Measurements from ENCODE around the gene HSPB2. TPM values are rescaled to one million over a fixed set of nuclear protein-coding genes. Genes with fewer than 3 reads are reported as not detected.

The HSPB2 gene
- total RNA-seq, 4 donors from 2014 or later, result 1.2 to 6.7 (median 1.5) TPM; not detected in 1

DNA sequence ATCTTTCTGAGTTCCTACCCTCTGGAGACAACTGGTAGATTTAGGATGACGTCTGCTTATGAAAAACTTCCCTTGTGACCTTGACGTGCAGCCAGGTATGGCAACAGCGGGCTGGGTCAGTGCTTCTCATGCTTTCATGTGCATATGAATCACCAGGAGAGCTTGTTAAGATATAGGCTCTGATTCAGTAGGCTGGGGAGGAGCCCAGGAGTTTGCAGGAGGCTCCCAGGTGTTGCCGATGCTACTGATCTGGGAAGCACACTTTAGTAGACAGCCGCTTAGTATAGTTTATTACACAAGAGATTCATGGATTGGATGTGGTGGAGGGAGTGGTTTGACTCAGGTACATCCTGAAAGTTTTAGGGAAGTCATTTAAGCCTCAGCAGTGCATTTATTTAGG lies 48.4 kb downstream of the HSPB2 start:
- WGBS, 2 donors, result 49% methylated on average over 5 of the region's 5 CpGs
- intact Hi-C loops (cut with DNase I; ENCODE audit: low total_unique reads), result no loop called here

DNA sequence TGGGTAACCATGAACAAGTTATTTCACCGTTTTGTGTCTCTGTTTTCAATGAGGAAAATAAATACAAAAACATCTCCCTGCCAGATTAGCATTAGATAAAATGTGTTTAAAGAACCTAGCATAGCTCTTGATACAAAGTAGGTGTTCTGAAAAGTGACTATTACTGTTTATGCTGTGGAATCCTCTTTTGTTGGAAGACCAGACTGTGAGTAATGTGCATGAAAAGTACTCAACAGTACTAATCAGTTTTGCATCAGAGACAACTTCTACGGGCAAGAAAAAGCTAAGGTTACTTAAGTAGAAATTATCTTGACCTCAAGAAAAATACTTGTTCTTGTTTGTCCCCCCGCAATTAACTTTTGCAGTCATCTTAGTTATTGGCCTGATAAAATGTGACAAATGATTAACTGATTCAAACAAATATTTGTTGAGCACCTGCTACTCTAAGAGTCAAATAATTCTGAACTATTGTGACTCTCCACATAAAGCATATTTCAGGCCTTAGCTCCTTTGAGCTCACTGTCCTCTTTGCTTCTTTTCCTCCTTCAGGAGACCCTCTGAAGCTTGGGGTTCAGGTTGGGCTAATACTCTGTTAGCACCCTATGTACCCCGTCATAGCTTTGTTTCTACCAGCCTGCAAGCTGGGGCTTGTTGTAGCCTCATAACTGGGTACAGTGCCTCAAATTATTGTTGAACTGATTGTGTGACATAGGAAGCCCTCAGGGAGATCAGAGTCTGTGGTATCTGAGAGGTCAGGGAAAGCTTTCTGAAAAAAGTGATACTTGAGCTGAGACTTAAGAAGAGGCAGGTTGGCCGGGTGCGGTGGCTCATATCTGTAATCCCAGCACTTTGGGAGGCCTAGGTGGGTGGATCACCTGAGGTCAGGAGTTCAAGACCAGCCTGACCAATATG lies 49.1 kb downstream of the HSPB2 start:
- WGBS, 2 donors, result 75 to 79% methylated on average over 6 of the region's 6 CpGs
- TF ChIP-seq, protein P1, sequence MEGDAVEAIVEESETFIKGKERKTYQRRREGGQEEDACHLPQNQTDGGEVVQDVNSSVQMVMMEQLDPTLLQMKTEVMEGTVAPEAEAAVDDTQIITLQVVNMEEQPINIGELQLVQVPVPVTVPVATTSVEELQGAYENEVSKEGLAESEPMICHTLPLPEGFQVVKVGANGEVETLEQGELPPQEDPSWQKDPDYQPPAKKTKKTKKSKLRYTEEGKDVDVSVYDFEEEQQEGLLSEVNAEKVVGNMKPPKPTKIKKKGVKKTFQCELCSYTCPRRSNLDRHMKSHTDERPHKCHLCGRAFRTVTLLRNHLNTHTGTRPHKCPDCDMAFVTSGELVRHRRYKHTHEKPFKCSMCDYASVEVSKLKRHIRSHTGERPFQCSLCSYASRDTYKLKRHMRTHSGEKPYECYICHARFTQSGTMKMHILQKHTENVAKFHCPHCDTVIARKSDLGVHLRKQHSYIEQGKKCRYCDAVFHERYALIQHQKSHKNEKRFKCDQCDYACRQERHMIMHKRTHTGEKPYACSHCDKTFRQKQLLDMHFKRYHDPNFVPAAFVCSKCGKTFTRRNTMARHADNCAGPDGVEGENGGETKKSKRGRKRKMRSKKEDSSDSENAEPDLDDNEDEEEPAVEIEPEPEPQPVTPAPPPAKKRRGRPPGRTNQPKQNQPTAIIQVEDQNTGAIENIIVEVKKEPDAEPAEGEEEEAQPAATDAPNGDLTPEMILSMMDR (IDR thresholded peaks at IDR 0.05), result no peak
- TF ChIP-seq POLR2A (IDR thresholded peaks at IDR 0.05), result no peak
- intact Hi-C loops (cut with DNase I; ENCODE audit: low total_unique reads), result no loop called here
- DNase-seq (ENCODE audit: low spot score in 2 of 2), result no peak
- H3K4me3 ChIP-seq (ENCODE audit: low read depth, poor library complexity, severe bottlenecking), result no peak overlapping the region

More for the DNA sequence above, 48.4 kb downstream of the HSPB2 start:
- peak in 1 of 2 donors; percentile 69 for DNase-seq (ENCODE audit: low spot score in 2 of 2)
- TF ChIP-seq, protein P1 (IDR thresholded peaks at IDR 0.05), result no peak
- TF ChIP-seq POLR2A (IDR thresholded peaks at IDR 0.05), result no peak
- H3K4me3 ChIP-seq (ENCODE audit: low read depth, poor library complexity, severe bottlenecking), result no peak overlapping the region

Other genes starting within 250 kb of the HSPB2 start
- gene PPP2R1B, start 146.3 kb upstream of the HSPB2 start, total RNA-seq, result 10 to 100 TPM; 18.7 to 22.4 (median 20.7) TPM
- gene ALG9, start 41.2 kb upstream of the HSPB2 start, total RNA-seq, result 10 to 100 TPM; 24.4 to 38.1 (median 29.0) TPM
- 1 to 10 TPM; 2.9 to 6.2 (median 4.1) TPM for gene FDXACB1, start 33.6 kb upstream of the HSPB2 start, total RNA-seq
- gene CFAP68, start 33.2 kb upstream of the HSPB2 start, total RNA-seq, result 10 to 100 TPM; 26.2 to 45.2 (median 29.1) TPM
- 100 to 1,000 TPM; 130 to 209 (median 200) TPM for gene CRYAB, start 964 bp upstream of the HSPB2 start, total RNA-seq
- gene C11orf52, start 6.2 kb downstream of the HSPB2 start, total RNA-seq, result 10 to 100 TPM in 3 of 4 donors, 1 to 10 TPM in 1; 6.2 to 16.1 (median 12.4) TPM
- gene DIXDC1, start 24.6 kb downstream of the HSPB2 start, total RNA-seq, result 10 to 100 TPM; 13.6 to 21.5 (median 20.3) TPM
- gene DLAT, start 112.7 kb downstream of the HSPB2 start, total RNA-seq, result 10 to 100 TPM; 18.1 to 32.1 (median 23.8) TPM
- 1 to 10 TPM in 2 of 4 donors, under 1 TPM in 2; 0.38 to 2.4 (median 0.90) TPM for gene PIH1D2, start 161.3 kb downstream of the HSPB2 start, total RNA-seq
- gene NKAPD1, start 161.6 kb downstream of the HSPB2 start, total RNA-seq, result 10 to 100 TPM in 3 of 4 donors, 1 to 10 TPM in 1; 8.5 to 15.6 (median 12.3) TPM
- gene TIMM8B, start 174.0 kb downstream of the HSPB2 start, total RNA-seq, result 10 to 100 TPM; 12.4 to 49.0 (median 29.9) TPM
- gene SDHD, start 174.1 kb downstream of the HSPB2 start, total RNA-seq, result 100 to 1,000 TPM in 2 of 4 donors, 10 to 100 TPM in 2; 60.9 to 142 (median 98.9) TPM

Data from lower leg skin (tissue), 4 donors.